Measurements from ENCODE around the gene PCYT2. TPM values are rescaled to one million over a fixed set of nuclear protein-coding genes. Genes with fewer than 3 reads are reported as not detected.

The PCYT2 gene
- total and polyA plus RNA-seq, 2 donors (not counting 1 experiment from before 2014, with no cell fraction given), result 33.4 to 34.9 TPM

DNA sequence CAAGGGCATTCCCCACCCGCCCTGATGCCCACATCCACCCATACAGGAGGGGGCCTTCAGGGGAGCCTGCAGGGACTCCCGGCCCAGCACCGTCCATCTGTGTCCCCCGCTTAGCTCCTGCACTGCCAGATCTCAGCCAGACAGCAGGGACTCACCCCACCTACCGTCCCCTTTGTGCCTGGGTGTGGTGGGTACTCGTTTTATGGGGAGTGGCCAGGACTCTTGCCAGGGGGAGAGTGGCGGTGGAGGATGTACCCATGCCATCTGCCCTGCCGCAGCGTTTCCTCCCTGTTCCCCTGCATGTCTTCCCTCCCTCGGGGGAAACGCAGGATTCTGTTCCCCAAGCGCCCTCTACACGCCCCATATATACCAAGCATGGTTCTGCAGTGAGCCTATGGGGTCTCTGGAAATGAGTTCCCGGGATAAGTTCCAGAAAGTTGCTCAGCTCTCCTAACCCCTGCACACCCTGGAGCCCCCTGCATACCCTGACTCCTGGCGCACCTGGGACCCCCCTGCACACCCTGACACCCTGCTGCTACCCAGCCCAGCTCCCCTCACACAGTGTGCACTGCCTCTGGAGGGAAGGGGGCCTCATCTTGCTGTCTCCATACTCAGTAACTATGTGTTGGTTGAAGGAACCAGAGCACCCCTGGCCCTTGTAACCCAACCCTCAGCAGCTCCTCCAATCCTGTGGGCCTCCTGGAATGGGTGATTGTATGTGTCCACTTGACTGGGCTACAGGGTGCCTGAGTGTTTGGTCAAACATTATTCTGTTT lies 20.5 kb upstream of the PCYT2 start:
- H4K20me1 ChIP-seq (ENCODE audit: control insufficient read depth, insufficient read depth, low read length, poor library complexity, severe bottlenecking), result no peaks in the 10 kb centered on the region
- H3K27ac Mint-ChIP-seq, result no peak overlapping the region
- no peaks in the 10 kb centered on the region for H3K9me3 Mint-ChIP-seq (ENCODE audit: insufficient read depth)
- ATAC-seq (ENCODE audit: low read depth) (no peak), DNase-seq (no peak)
- ChIA-PET POLR2A (no interaction called here), CTCF (no interaction called here)
- 42% methylated on average over 6 of the region's 15 CpGs for WGBS (ENCODE audit: insufficient coverage)
- H3K36me3 ChIP-seq (replicated peaks in 1 of 2; ENCODE audit: control extremely low read depth in 1 of 2, control insufficient read depth in 1 of 2, extremely low read depth in 1 of 2, insufficient read depth in 2 of 2, low read length in 1 of 2), result no peaks in the 10 kb centered on the region
- peaks cover 5% of the 10 kb centered on the region for H3K79me2 ChIP-seq (ENCODE audit: control insufficient read depth, insufficient read depth, low read length)
- H3K27me3 ChIP-seq (replicated peaks in 1 of 4; ENCODE audit: control extremely low read depth in 1 of 4, control insufficient read depth in 3 of 4, insufficient read depth in 4 of 4, low read length in 3 of 4), result peaks cover 0 to 23% (median 9%) of the 10 kb centered on the region in 4 experiments
- H3K4me3 ChIP-seq (ENCODE audit: control extremely low read depth in 1 of 5, extremely low read depth in 1 of 5, insufficient read depth in 1 of 5, low read depth in 2 of 5, low read length in 4 of 5), result no peak overlapping the region
- TF ChIP-seq, protein P1, sequence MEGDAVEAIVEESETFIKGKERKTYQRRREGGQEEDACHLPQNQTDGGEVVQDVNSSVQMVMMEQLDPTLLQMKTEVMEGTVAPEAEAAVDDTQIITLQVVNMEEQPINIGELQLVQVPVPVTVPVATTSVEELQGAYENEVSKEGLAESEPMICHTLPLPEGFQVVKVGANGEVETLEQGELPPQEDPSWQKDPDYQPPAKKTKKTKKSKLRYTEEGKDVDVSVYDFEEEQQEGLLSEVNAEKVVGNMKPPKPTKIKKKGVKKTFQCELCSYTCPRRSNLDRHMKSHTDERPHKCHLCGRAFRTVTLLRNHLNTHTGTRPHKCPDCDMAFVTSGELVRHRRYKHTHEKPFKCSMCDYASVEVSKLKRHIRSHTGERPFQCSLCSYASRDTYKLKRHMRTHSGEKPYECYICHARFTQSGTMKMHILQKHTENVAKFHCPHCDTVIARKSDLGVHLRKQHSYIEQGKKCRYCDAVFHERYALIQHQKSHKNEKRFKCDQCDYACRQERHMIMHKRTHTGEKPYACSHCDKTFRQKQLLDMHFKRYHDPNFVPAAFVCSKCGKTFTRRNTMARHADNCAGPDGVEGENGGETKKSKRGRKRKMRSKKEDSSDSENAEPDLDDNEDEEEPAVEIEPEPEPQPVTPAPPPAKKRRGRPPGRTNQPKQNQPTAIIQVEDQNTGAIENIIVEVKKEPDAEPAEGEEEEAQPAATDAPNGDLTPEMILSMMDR (IDR thresholded peaks at IDR 0.05), result no peak
- TF ChIP-seq EZH2 (IDR thresholded peaks at IDR 0.05; ENCODE audit: borderline replicate concordance, insufficient read depth, low read depth, low read length, poor library complexity, severe bottlenecking), result no peak
- H3K27me3 Mint-ChIP-seq, result peaks cover 10% of the 10 kb centered on the region
- no peak overlapping the region for H3K4me2 ChIP-seq (replicated peaks; ENCODE audit: low read depth, low read length, poor library complexity, severe bottlenecking)
- peaks cover 15% of the 10 kb centered on the region in 2 donors for H3K4me1 ChIP-seq (ENCODE audit: control insufficient read depth in 2 of 2, insufficient read depth in 2 of 2, low read length in 2 of 2)
- H2AFZ ChIP-seq (ENCODE audit: insufficient read depth, low read depth, low read length, poor library complexity, severe bottlenecking), result no peak overlapping the region
- no peak overlapping the region for H3K9ac ChIP-seq (ENCODE audit: low read length)
- intact Hi-C loops (cut with micrococcal nuclease), result no loop called here
- H3K4me1 Mint-ChIP-seq, result peaks cover 10% of the 10 kb centered on the region
- H3K27ac ChIP-seq (ENCODE audit: low read length in 2 of 2), result no peak overlapping the region
- no peaks in the 10 kb centered on the region for H3K9me3 ChIP-seq (ENCODE audit: control extremely low read depth in 1 of 3, control insufficient read depth in 2 of 3, insufficient read depth in 1 of 3, low read length in 2 of 3)
- no peak overlapping the region for H3K4me3 Mint-ChIP-seq

DNA sequence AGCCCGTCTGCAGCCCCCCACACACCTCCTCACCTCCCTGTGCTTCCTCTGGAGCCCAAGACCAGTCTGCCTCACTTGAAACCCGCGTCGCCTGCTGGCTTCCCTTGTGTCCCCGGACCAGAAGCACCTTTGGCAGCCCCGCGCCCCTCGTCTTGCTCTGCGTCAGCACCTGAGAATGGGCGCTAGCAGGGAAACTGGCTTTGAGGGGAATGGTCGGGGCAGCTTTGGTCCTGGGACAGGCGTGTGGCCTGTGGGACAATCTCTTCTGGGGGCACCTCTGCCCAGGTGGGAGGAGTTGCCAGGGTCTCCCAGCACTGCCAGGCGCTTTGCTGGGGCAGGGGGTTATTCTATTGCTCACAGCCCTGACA lies 20.0 kb upstream of the PCYT2 start:
- no peak overlapping the region for H3K4me3 ChIP-seq (ENCODE audit: control extremely low read depth in 1 of 5, extremely low read depth in 1 of 5, insufficient read depth in 1 of 5, low read depth in 2 of 5, low read length in 4 of 5)
- peaks cover 10% of the 10 kb centered on the region for H3K79me2 ChIP-seq (ENCODE audit: control insufficient read depth, insufficient read depth, low read length)
- H4K20me1 ChIP-seq (ENCODE audit: control insufficient read depth, insufficient read depth, low read length, poor library complexity, severe bottlenecking), result peaks cover 3% of the 10 kb centered on the region
- Mint-ChIP-seq H3K27ac (no peak overlapping the region), H3K4me1 (peaks cover 10% of the 10 kb centered on the region), H3K4me3 (no peak overlapping the region), H3K27me3 (peaks cover 10% of the 10 kb centered on the region), H3K9me3 (ENCODE audit: insufficient read depth) (no peaks in the 10 kb centered on the region)
- H2AFZ ChIP-seq (ENCODE audit: insufficient read depth, low read depth, low read length, poor library complexity, severe bottlenecking), result no peak overlapping the region
- H3K9me3 ChIP-seq (ENCODE audit: control extremely low read depth in 1 of 3, control insufficient read depth in 2 of 3, insufficient read depth in 1 of 3, low read length in 2 of 3), result no peaks in the 10 kb centered on the region
- intact Hi-C loops (cut with micrococcal nuclease), result no loop called here
- no peaks in the 10 kb centered on the region for H3K36me3 ChIP-seq (replicated peaks in 1 of 2; ENCODE audit: control extremely low read depth in 1 of 2, control insufficient read depth in 1 of 2, extremely low read depth in 1 of 2, insufficient read depth in 2 of 2, low read length in 1 of 2)
- H3K27me3 ChIP-seq (replicated peaks in 1 of 4; ENCODE audit: control extremely low read depth in 1 of 4, control insufficient read depth in 3 of 4, insufficient read depth in 4 of 4, low read length in 3 of 4), result peaks cover 0 to 23% (median 9%) of the 10 kb centered on the region in 4 experiments
- peaks cover 14 to 17% of the 10 kb centered on the region in 2 donors for H3K4me1 ChIP-seq (ENCODE audit: control insufficient read depth in 2 of 2, insufficient read depth in 2 of 2, low read length in 2 of 2)
- 83% methylated on average over 12 of the region's 13 CpGs for WGBS (ENCODE audit: insufficient coverage)
- TF ChIP-seq EZH2 (IDR thresholded peaks at IDR 0.05; ENCODE audit: borderline replicate concordance, insufficient read depth, low read depth, low read length, poor library complexity, severe bottlenecking), result no peak
- TF ChIP-seq, protein P1 (IDR thresholded peaks at IDR 0.05), result no peak
- no peak overlapping the region for H3K4me2 ChIP-seq (replicated peaks; ENCODE audit: low read depth, low read length, poor library complexity, severe bottlenecking)
- ChIA-PET CTCF (no interaction called here), POLR2A (no interaction called here)
- no peak overlapping the region for H3K9ac ChIP-seq (ENCODE audit: low read length)
- no peak for DNase-seq
- H3K27ac ChIP-seq (ENCODE audit: low read length in 2 of 2), result no peak overlapping the region
- ATAC-seq (ENCODE audit: low read depth), result no peak
